Measurements from ENCODE around the gene MFSD6.

DNA sequence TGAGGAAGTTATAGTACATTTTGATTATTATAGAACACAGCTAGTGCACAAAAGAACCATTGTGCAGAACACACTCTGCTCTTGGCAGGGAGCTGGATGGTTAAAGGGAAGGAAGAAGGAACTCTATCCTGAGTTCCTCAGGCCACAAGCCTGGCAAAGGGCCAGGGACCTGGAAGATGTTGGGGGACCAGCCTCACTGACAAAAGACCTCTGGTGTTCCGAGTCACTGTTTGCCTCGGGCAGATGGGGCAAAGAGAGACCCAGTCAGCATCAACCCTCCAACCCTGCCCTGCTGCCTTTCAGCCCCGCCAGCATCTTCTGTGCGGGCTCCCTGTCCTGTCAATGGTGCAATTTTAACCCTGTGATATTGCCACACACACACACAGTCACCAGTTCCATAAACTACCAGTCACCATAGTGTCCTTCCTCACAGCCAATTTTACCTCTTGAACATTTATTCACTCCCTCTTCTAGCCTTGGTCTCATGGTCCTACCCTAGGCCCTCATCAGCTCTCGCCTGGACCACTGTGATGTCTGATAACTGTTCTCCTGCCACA lies 104.5 kb downstream of the MFSD6 start:
- TF ChIP-seq GATA2 (IDR thresholded peaks at IDR 0.05; ENCODE audit: low read depth, low read length) (no peak), GATA3 (IDR thresholded peaks at IDR 0.05; ENCODE audit: low read depth, low read length) (no peak)
